Kidney epithelial cell (primary cell): ENCODE data around the gene LRBA. TPM values are rescaled to one million over a fixed set of nuclear protein-coding genes. Genes with fewer than 3 reads are reported as not detected.

ENCODE experiments used
- DNase-seq: peaks from one replicate; pipeline ENCODE4 v3.0.0-alpha.2; 2010; ENCODE audit warnings: low read depth
- H3K27me3 ChIP-seq: 2 replicates; pipeline ENCODE4 v1.6.0; 2011; ENCODE audit warnings: low read length; ENCODE audit not compliant: control insufficient read depth, insufficient read depth
- H3K36me3 ChIP-seq: 2 replicates; pipeline ENCODE4 v1.5.1; 2011; ENCODE audit warnings: low read length; ENCODE audit not compliant: control insufficient read depth, insufficient read depth
- H3K4me3 ChIP-seq: 2 replicates; pipeline ENCODE4 v1.5.1; 2011; ENCODE audit warnings: low read depth, mild to moderate bottlenecking, control low read depth, low read length
- total RNA-seq: library from RNA; depleted of rRNA; stranded (reverse); fragments of >200 nt; gene quantifications from 2 replicates; pipeline ENCODE4 v1.2.3, GENCODE V29; 2015
- TF ChIP-seq, protein P1 (sequence below): IDR thresholded peaks from 2 replicates; pipeline ENCODE4 v1.5.1; 2011; ENCODE audit warnings: mild to moderate bottlenecking, moderate library complexity, low read length, control low read depth, inconsistent platforms; ENCODE audit not compliant: insufficient read depth, poor library complexity, severe bottlenecking

LRBA gene
- total RNA-seq, 1 donor from 2014 or later, result 85.2 TPM

DNA sequence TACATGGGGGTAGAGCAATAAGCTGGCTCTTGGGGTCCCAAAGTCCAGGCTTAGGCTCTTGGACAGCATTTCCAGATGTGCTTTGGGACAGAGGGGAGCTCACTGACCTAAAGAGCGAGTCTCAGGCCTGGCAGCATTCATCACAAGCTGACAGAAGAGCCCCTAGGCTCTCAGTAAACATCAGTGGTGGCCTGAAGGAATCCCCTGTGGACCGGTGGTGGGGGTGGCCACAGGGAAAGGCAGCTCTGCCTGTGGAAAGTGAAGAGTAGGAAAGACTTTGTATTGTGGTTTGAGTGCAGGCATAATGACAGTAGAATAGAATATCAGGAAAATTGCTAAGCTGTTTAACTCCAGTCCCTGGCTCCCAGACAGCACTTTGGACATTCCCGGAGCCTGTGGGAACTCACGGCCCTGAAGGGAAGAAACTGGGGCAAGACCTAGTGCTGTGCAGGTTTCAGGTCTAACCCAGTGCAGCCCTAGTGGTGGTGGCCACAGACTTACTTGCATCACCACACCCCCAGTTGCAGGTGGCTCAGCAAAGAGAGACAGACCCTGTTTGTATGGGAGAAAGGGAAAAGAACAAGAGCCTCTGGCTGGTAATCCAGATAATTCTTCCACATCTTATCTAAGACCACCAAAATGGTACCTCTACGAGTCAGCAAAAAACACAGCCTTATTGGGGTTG lies 291.2 kb downstream of the LRBA start:
- no peak overlapping the region for H3K4me3 ChIP-seq
- H3K27me3 ChIP-seq, result no peaks in the 10 kb centered on the region
- TF ChIP-seq, protein P1, sequence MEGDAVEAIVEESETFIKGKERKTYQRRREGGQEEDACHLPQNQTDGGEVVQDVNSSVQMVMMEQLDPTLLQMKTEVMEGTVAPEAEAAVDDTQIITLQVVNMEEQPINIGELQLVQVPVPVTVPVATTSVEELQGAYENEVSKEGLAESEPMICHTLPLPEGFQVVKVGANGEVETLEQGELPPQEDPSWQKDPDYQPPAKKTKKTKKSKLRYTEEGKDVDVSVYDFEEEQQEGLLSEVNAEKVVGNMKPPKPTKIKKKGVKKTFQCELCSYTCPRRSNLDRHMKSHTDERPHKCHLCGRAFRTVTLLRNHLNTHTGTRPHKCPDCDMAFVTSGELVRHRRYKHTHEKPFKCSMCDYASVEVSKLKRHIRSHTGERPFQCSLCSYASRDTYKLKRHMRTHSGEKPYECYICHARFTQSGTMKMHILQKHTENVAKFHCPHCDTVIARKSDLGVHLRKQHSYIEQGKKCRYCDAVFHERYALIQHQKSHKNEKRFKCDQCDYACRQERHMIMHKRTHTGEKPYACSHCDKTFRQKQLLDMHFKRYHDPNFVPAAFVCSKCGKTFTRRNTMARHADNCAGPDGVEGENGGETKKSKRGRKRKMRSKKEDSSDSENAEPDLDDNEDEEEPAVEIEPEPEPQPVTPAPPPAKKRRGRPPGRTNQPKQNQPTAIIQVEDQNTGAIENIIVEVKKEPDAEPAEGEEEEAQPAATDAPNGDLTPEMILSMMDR, result no peak
- DNase-seq, result no peak
- H3K36me3 ChIP-seq, result no peaks in the 10 kb centered on the region

DNA sequence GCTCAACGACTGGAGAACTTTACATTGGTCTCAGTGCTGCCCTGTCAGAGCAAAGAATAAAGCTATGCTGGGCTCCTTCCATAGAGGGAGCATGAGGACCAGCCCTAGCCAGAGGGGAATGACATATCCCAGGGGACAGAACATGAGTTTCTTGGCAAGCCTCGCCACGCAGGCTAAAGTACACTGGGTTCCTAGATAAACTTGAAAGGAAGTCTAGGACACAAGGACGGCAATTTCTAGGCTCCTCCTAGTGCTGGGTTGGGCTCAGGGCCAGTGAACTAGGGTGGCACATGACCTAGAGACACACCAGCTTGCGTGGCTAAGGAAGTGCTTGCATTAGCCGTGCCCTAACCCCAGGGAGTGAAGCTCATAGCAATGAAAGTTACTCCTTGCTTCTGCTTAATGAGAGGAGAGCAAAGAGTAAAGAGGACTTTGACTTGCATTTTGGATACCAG lies 292.1 kb downstream of the LRBA start:
- no peak overlapping the region for H3K4me3 ChIP-seq
- no peaks in the 10 kb centered on the region for H3K27me3 ChIP-seq
- DNase-seq, result no peak
- TF ChIP-seq, protein P1, result no peak
- no peaks in the 10 kb centered on the region for H3K36me3 ChIP-seq

DNA sequence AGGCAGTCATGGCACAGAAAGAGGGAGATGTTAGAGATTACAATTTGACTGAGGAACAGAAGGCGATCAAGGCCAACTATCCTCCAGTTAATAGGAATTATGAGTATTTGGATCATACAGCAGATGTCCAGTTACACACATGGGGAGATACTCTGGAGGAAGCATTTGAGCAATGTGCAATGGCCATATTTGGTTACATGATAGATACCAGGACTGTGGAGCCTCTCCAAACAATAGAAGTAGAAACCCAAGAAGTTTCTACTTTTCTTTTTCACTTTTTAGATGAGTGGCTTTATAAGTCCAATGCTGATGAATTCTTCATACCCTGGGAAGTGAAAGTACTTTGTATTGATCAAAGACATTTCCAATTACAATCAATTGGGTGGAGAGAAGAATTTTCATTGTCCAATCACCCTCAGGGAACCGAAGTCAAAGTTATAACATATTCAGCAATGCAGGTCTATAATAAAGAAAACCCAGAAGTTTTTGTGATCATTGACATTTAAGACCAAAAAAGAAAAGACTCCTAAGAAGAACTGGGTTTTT lies 294.0 kb downstream of the LRBA start:
- TF ChIP-seq, protein P1, result no peak
- H3K27me3 ChIP-seq, result no peaks in the 10 kb centered on the region
- H3K36me3 ChIP-seq, result no peaks in the 10 kb centered on the region
- no peak for DNase-seq
- H3K4me3 ChIP-seq, result no peak overlapping the region

DNA sequence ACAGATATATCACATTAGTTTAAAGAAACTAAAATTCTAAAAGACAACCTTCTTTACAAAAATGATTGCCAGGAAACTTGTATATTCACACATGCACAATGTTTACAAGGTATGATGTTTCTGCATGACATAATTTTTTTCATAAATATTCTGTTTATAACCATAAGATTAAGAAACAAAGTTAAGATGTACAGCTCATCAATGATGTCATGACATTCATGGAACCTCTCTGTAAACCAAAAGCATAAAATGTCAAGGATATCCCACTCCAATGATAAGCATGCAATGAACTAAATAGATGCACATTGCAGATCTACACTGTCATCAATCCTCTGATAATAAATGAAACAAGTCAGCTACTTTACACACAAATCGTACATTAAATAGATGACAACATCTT lies 297.1 kb downstream of the LRBA start:
- DNase-seq, result no peak
- H3K36me3 ChIP-seq, result no peaks in the 10 kb centered on the region
- no peak overlapping the region for H3K4me3 ChIP-seq

DNA sequence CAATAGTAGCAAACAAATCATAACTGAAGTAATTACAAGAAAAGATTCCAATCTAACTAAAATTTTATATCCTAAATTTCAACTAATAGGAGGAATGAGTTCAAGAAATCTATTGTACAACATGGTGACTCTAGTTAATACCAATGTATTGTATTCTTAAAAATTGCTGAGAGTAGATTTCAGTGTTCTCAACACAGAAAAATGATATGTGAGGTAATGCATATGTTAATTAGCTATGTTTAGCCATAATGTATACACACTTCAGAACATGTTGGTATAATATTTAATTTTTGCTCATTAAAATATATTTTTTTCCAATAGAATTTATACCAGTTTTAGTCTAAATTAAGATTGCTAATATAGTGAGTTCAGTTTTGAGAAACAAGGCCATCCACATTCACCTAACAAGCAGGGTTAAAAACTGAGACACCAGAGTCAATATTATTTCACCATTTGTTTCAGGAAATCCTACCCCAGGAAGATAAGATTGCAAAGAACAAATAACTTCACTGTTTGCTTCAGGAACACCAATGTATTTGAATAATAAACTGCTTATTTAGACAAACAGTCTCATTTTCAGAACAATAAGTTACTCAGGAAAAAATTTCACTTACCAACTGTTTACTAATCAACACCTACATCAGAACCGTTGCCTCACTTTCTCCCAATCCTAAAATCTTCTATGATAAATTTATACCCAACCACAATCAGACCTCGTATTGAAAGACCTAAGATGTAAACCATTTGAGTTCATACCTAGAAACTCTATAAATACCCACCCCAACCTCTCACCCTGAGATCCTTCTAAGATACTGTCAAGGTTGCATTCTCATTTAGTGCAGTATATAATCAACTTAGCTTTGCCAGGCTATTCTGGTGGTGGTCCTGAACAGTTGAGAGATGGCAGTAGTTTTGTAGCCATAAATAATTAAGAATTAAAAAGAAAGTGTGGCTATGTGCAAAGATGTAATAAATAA lies 300.3 kb downstream of the LRBA start:
- H3K27me3 ChIP-seq, result no peaks in the 10 kb centered on the region
- no peak for DNase-seq
- TF ChIP-seq, protein P1, result no peak
- no peak overlapping the region for H3K4me3 ChIP-seq
- no peaks in the 10 kb centered on the region for H3K36me3 ChIP-seq

More for the DNA sequence above, 297.1 kb downstream of the LRBA start:
- H3K27me3 ChIP-seq, result no peaks in the 10 kb centered on the region
- TF ChIP-seq, protein P1, result no peak
